Measurements from ENCODE around the gene SLC25A52. TPM values are rescaled to one million over a fixed set of nuclear protein-coding genes. Genes with fewer than 3 reads are reported as not detected.
A peak's percentile ranks its signal among the peaks of the same experiment; 100 is the strongest.

SLC25A52 gene
- total and polyA plus RNA-seq, 2 experiments from 2014 or later, result not detected

DNA sequence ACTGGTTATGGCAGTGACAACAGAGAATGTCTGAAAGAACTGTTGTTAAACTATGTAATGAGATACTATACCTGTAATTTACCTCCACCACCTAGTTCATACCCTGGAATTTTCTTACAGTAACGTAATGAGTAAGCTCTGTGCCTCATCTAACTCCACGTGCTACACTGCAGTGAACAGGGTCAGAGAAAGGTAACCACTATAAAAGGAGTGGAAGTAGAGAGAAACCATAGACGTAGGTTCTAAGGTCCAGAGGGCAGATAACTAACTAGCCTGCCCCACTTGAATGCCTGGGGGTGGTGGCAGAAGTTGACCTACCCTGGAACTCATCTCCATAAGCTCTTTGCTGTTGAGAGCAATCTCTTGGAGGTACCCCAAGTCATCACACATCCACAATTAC, 44.3 kb downstream of the SLC25A52 start:
- Histone ChIP-seq H3K27me3 (ENCODE audit: insufficient read depth) (no peaks in the 10 kb centered on the region), H3K79me2 (replicated peaks; ENCODE audit: insufficient read depth) (no peaks in the 10 kb centered on the region), H4K20me1 (replicated peaks; ENCODE audit: insufficient read depth) (no peaks in the 10 kb centered on the region), H3F3A (replicated peaks; ENCODE audit: low read depth) (no peaks in the 10 kb centered on the region), H2AFZ (peak overlapping the region; percentile 72; the same call in 1 of the 2 replicates), H3K4me3 (no peak overlapping the region), H3K4me1 (ENCODE audit: insufficient read depth) (peaks cover 2% of the 10 kb centered on the region; the same call in 1 of the 2 replicates), H3K4me2 (no peak overlapping the region), H3K36me3 (ENCODE audit: insufficient read depth) (no peaks in the 10 kb centered on the region), H3K9me2 (ENCODE audit: insufficient read depth) (peaks cover 5% of the 10 kb centered on the region; the same call in 1 of the 2 replicates), H3K27ac (ENCODE audit: low read depth) (no peak overlapping the region)
- TF ChIP-seq, protein P1, sequence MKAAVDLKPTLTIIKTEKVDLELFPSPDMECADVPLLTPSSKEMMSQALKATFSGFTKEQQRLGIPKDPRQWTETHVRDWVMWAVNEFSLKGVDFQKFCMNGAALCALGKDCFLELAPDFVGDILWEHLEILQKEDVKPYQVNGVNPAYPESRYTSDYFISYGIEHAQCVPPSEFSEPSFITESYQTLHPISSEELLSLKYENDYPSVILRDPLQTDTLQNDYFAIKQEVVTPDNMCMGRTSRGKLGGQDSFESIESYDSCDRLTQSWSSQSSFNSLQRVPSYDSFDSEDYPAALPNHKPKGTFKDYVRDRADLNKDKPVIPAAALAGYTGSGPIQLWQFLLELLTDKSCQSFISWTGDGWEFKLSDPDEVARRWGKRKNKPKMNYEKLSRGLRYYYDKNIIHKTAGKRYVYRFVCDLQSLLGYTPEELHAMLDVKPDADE (IDR thresholded peaks at IDR 0.05), result no peak
- no peak for TF ChIP-seq POLR2AphosphoS5 (IDR thresholded peaks at IDR 0.05; ENCODE audit: low read depth)
- TF ChIP-seq EZH2phosphoT487 (IDR thresholded peaks at IDR 0.05; ENCODE audit: unreplicated experiment), result no peak
- no peak overlapping the region for H3K27ac Mint-ChIP-seq
- peaks cover 1% of the 10 kb centered on the region; the same call in 1 of the 3 replicates for H3K4me1 Mint-ChIP-seq
- peaks cover 12% of the 10 kb centered on the region; the same call in 2 of the 3 replicates for H3K36me3 Mint-ChIP-seq (ENCODE audit: low read depth)
- no peak for DNase-seq (ENCODE audit: low spot score)
- H3K27me3 Mint-ChIP-seq (ENCODE audit: insufficient read depth, low read depth, poor library complexity), result peaks cover 2% of the 10 kb centered on the region
- H3K4me3 Mint-ChIP-seq, result no peak overlapping the region
- peaks cover 12% of the 10 kb centered on the region for H3K9me3 Mint-ChIP-seq
- ATAC-seq, result no peak

GRCh38 chr18:31711365-31712172, 49.1 kb downstream of the SLC25A52 start:
- Mint-ChIP-seq H3K27me3 (ENCODE audit: insufficient read depth, low read depth, poor library complexity) (peaks cover 4% of the 10 kb centered on the region), H3K36me3 (ENCODE audit: low read depth) (no peaks in the 10 kb centered on the region), H3K9me3 (no peaks in the 10 kb centered on the region), H3K4me3 (no peak overlapping the region), H3K4me1 (peaks cover 9% of the 10 kb centered on the region; the same call in 2 of the 3 replicates), H3K27ac (no peak overlapping the region)
- Histone ChIP-seq H3K27ac (ENCODE audit: low read depth) (no peak overlapping the region), H3K27me3 (ENCODE audit: insufficient read depth) (no peaks in the 10 kb centered on the region), H3F3A (replicated peaks; ENCODE audit: low read depth) (no peaks in the 10 kb centered on the region), H3K79me2 (replicated peaks; ENCODE audit: insufficient read depth) (no peaks in the 10 kb centered on the region), H3K9me2 (ENCODE audit: insufficient read depth) (0 out of 2 replicates have a peak, but pooled peaks cover 5% of the 10 kb centered on the region), H3K36me3 (ENCODE audit: insufficient read depth) (no peaks in the 10 kb centered on the region), H2AFZ (no peak overlapping the region), H3K4me1 (ENCODE audit: insufficient read depth) (peaks cover 8% of the 10 kb centered on the region), H3K4me2 (no peak overlapping the region), H3K4me3 (no peak overlapping the region), H4K20me1 (replicated peaks; ENCODE audit: insufficient read depth) (no peaks in the 10 kb centered on the region)
- DNase-seq (ENCODE audit: low spot score) (no peak), ATAC-seq (no peak)
- TF ChIP-seq NANOG (IDR thresholded peaks at IDR 0.05; ENCODE audit: borderline replicate concordance) (no peak), STAT1 (IDR thresholded peaks at IDR 0.05; ENCODE audit: unreplicated experiment) (no peak), ZNF331 (CRISPR knock-in tag; IDR thresholded peaks at IDR 0.05; ENCODE audit: low read depth) (no peak), EZH2phosphoT487 (IDR thresholded peaks at IDR 0.05; ENCODE audit: unreplicated experiment) (no peak), JUNB (IDR thresholded peaks at IDR 0.05; ENCODE audit: unreplicated experiment) (no peak), CREB1 (CRISPR knock-in tag; IDR thresholded peaks at IDR 0.05; ENCODE audit: low read depth) (no peak), POLR2AphosphoS5 (IDR thresholded peaks at IDR 0.05; ENCODE audit: low read depth) (no peak), ZNF462 (CRISPR knock-in tag; IDR thresholded peaks at IDR 0.05) (no peak)
- TF ChIP-seq, protein P2, sequence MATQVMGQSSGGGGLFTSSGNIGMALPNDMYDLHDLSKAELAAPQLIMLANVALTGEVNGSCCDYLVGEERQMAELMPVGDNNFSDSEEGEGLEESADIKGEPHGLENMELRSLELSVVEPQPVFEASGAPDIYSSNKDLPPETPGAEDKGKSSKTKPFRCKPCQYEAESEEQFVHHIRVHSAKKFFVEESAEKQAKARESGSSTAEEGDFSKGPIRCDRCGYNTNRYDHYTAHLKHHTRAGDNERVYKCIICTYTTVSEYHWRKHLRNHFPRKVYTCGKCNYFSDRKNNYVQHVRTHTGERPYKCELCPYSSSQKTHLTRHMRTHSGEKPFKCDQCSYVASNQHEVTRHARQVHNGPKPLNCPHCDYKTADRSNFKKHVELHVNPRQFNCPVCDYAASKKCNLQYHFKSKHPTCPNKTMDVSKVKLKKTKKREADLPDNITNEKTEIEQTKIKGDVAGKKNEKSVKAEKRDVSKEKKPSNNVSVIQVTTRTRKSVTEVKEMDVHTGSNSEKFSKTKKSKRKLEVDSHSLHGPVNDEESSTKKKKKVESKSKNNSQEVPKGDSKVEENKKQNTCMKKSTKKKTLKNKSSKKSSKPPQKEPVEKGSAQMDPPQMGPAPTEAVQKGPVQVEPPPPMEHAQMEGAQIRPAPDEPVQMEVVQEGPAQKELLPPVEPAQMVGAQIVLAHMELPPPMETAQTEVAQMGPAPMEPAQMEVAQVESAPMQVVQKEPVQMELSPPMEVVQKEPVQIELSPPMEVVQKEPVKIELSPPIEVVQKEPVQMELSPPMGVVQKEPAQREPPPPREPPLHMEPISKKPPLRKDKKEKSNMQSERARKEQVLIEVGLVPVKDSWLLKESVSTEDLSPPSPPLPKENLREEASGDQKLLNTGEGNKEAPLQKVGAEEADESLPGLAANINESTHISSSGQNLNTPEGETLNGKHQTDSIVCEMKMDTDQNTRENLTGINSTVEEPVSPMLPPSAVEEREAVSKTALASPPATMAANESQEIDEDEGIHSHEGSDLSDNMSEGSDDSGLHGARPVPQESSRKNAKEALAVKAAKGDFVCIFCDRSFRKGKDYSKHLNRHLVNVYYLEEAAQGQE (IDR thresholded peaks at IDR 0.05; ENCODE audit: unreplicated experiment), result no peak

Measured in GM23338 (cell line).